Stimulated activated CD8-positive, alpha-beta memory T cell treated with anti-CD3 and anti-CD28 coated beads, Interleukin-7, amount 100 ng/mL, for 24 hours (primary cell): Measurements from ENCODE around the gene YWHAH.

Source experiments
- DNase-seq: peaks from one replicate; pipeline ENCODE4 v3.0.0-alpha.2; 2020; ENCODE audit warnings: low read depth

Gene YWHAH

GRCh38 chr22:31923136-31923535, 21.2 kb upstream of the YWHAH start:
- DNase-seq: no peak

GRCh38 chr22:31923747-31924146, 20.6 kb upstream of the YWHAH start:
- DNase-seq: no peak

GRCh38 chr22:31925056-31925455, 19.3 kb upstream of the YWHAH start:
- no peak for DNase-seq

GRCh38 chr22:31926024-31926423, 18.3 kb upstream of the YWHAH start:
- DNase-seq: no peak

GRCh38 chr22:31926969-31927368, 17.4 kb upstream of the YWHAH start:
- no peak for DNase-seq

- DNase-seq: no peak
Measured at GRCh38 chr22:31927562-31927961, 16.8 kb upstream of the YWHAH start.

GRCh38 chr22:31929167-31929930, 15.0 kb upstream of the YWHAH start:
- no peak for DNase-seq

- DNase-seq: no peak
Measured at GRCh38 chr22:31932863-31933262, 11.5 kb upstream of the YWHAH start.

GRCh38 chr22:31933406-31933805, 10.9 kb upstream of the YWHAH start:
- DNase-seq: no peak

- DNase-seq: no peak
Measured at GRCh38 chr22:31933816-31934482, 10.4 kb upstream of the YWHAH start.

- no peak for DNase-seq
Measured at GRCh38 chr22:31935961-31936635, 8.2 kb upstream of the YWHAH start.

- no peak for DNase-seq
Measured at GRCh38 chr22:31937341-31937740, 7.0 kb upstream of the YWHAH start.

- DNase-seq: no peak
Measured at GRCh38 chr22:31938296-31938695, 6.0 kb upstream of the YWHAH start.

GRCh38 chr22:31940506-31940905, 3.8 kb upstream of the YWHAH start:
- DNase-seq: no peak

GRCh38 chr22:31942091-31942490, 2.2 kb upstream of the YWHAH start:
- DNase-seq: no peak

- no peak for DNase-seq
Measured at GRCh38 chr22:31943206-31943977, 943 bp upstream of the YWHAH start.

GRCh38 chr22:31944700-31945442, 536 bp downstream of the YWHAH start:
- DNase-seq: no peak

GRCh38 chr22:31945443-31945855, 1.1 kb downstream of the YWHAH start:
- DNase-seq: no peak

GRCh38 chr22:31945971-31946680, 1.8 kb downstream of the YWHAH start:
- no peak for DNase-seq

- no peak for DNase-seq
Measured at GRCh38 chr22:31947296-31947695, 3.0 kb downstream of the YWHAH start.

GRCh38 chr22:31948002-31948401, 3.7 kb downstream of the YWHAH start:
- DNase-seq: no peak
